ENCODE measurements around the gene ADPRH.

DNA sequence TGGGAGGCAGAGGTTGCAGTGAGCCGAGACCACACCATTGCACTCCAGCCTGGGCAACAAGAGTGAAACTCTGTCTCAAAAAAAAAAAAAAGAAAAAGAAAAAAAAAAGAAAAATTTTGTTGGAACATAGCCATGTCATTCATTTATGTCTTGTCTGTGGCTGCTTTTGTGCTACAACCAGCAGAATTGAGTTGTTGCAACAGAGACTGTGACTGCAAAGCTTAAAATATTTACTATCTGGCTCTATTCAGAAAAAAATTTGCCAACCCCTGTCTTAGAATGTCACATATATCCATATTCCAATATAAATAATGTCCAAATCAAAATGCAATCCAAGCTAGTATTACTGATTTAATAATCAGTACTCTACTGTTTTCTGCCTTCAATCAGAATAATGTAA is 45.0 kb upstream of the ADPRH start:
- TF ChIP-seq, protein P1, sequence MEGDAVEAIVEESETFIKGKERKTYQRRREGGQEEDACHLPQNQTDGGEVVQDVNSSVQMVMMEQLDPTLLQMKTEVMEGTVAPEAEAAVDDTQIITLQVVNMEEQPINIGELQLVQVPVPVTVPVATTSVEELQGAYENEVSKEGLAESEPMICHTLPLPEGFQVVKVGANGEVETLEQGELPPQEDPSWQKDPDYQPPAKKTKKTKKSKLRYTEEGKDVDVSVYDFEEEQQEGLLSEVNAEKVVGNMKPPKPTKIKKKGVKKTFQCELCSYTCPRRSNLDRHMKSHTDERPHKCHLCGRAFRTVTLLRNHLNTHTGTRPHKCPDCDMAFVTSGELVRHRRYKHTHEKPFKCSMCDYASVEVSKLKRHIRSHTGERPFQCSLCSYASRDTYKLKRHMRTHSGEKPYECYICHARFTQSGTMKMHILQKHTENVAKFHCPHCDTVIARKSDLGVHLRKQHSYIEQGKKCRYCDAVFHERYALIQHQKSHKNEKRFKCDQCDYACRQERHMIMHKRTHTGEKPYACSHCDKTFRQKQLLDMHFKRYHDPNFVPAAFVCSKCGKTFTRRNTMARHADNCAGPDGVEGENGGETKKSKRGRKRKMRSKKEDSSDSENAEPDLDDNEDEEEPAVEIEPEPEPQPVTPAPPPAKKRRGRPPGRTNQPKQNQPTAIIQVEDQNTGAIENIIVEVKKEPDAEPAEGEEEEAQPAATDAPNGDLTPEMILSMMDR (IDR thresholded peaks at IDR 0.05; ENCODE audit: low read depth, low read length): no peak
- TF ChIP-seq EZH2phosphoT487 (IDR thresholded peaks at IDR 0.05; ENCODE audit: low read depth): no peak

All from OCI-LY3 (cell line).